GM21529 (cell line): Measurements from ENCODE around the gene POLR2L.

Experiments
- ATAC-seq: cut with Tn5 transposase; IDR thresholded peaks from one replicate; pipeline ENCODE4 v1.9.1; 2021; ENCODE audit not compliant: unreplicated experiment

POLR2L gene

DNA sequence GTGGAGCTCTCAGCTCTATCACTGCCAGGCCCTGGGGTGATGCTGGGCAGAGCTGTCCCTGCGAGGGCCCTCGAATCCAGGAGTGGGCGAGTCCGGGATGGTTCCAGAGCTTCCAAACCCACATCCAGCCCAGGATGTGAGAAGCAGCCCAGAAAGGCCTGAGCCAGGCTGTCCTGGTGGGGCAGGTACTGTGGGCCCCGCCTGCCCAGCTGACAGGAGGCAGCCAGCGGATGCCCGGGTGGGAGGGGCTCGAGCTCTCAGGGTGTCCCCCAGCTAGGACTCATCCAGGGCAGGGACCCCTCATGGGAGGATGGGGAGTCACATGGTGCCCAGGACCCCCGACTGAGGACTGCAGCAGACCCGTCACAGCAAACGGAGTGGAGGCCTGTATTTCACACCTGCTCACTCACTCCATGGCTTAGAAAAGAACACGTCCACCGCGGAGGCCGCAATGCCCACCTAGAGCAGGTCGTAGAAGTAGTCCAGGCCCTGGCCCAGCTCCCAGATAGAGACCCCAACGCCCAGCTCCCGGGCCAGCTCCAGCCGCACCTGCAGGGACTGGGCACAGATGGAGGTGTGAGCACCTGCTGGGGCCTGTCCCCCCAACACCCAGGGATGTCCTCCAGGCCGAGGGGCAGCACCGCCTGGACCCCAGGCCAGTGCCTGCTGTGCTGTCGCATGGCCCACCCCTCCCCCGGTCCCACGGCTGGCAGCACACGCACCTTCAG lies 27.2 kb upstream of the POLR2L start:
- no peak for ATAC-seq

- ATAC-seq, result no peak
These were observed 26.5 kb upstream of the POLR2L start for GRCh38 chr11:868802-869201.

GRCh38 chr11:868394-868793 lies 26.1 kb upstream of the POLR2L start:
- ATAC-seq, result no peak

- ATAC-seq, result no peak
These were observed 25.6 kb upstream of the POLR2L start for GRCh38 chr11:867856-868358.

DNA sequence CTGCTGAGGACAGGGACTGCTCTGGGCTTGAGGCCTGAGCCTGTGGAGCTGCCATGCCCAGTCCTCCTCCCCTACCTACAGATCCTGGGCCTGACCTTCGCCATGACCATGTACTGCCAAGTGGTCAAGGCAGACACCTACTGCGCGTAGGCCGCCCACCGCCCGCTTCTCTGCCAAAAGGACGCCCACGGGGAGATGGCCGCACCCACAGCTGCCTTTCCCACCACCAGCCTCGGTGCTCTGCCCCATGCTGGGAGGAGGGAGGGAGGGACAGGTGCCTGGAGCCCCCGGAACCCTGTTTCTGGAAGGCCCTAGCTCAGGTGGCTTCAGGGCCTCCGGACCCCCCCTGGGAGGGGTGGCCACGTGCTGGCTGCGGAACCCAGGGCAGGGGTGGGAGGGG lies 24.2 kb upstream of the POLR2L start:
- ATAC-seq, result no peak

DNA sequence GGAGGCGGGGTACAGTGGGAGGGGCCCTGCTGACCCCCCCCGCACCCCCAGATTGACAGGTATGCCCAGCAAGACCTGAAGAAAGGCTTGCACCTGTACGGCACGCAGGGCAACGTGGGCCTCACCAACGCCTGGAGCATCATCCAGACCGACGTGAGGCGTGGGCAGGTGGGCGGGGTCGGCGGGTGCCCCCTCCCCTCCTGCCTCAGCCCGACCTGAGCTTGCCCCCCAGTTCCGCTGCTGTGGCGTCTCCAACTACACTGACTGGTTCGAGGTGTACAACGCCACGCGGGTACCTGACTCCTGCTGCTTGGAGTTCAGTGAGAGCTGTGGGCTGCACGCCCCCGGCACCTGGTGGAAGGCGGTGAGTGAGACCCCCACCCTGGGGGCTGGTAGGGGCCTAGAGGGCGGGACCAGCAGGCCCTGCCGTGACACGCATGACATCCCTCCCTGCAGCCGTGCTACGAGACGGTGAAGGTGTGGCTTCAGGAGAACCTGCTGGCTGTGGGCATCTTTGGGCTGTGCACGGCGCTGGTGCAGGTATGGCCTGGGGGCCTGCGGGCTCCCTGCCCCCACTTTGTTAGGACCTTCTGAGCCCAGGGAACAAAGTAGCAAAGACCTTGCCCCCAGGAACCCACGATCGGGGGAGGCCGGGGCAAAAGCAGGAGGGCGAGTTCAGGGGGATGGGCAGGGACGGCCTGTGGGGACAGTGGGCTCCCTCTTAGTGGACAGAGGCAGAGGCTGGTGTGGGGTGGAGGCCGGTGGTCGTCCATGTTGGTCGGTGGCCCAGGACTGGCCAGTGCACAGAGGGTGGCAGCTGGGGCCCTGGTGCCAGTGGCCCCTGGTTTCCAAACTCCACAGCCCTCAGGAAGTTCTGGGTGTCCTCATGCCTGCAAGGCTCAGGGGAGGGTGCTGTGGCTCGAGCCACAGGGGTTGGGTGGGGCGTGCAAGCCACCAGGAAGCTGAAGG lies 23.4 kb upstream of the POLR2L start:
- no peak for ATAC-seq

- ATAC-seq, result no peak
These were observed 22.6 kb upstream of the POLR2L start for GRCh38 chr11:864898-865297.

- ATAC-seq, result no peak
These were observed 21.8 kb upstream of the POLR2L start for GRCh38 chr11:863910-864827.

DNA sequence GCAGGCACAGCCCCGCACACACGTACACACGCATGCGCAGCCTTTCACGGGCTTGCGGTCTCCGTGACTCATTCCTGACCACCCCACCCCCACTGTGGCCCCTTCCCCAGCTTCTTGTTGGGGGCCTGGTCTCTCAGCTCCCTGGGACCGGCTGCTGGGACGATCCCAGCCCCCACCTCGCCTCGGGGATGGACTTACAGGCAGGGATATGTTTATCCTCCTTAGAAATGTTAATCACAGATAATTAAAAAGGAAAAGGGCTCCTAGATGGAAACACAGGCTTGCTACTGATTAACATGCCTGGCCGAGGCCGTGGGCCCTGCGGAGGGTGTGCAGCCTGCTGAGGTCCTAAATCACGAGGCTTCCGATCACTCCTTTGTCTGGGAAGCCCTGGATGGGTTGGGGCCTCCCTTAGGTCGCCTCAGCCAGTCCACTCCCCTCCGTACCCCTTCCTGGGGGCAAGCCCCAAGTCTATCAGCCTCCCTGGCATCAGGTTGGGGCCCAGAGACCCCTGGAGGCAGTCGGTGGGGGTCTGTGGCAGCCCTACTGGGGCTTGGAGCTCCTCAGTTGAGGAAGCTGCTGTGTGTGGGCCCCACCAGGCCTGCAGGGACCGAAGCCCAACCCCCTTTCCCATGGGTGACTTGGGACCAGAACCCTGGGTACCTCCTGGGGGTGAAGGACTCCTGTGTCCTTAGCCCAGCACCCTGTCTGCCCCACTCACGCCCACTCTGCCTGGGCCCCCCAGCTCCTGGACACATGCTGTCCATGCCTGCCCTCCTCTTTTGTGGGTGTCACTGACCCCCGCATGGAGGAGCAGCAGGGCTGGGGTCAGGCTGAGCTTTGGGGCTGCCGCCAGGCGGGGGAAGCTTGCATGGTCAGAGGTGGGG lies 20.9 kb upstream of the POLR2L start:
- ATAC-seq, result no peak

- no peak for ATAC-seq
These were observed 20.3 kb upstream of the POLR2L start for GRCh38 chr11:862696-863022.

GRCh38 chr11:862081-862661 lies 19.8 kb upstream of the POLR2L start:
- ATAC-seq, result no peak

- ATAC-seq, result no peak
These were observed 18.8 kb upstream of the POLR2L start for GRCh38 chr11:861105-861479.

GRCh38 chr11:860234-861104 lies 18.1 kb upstream of the POLR2L start:
- ATAC-seq, result no peak

- no peak for ATAC-seq
These were observed 17.2 kb upstream of the POLR2L start for GRCh38 chr11:859394-860131.

DNA sequence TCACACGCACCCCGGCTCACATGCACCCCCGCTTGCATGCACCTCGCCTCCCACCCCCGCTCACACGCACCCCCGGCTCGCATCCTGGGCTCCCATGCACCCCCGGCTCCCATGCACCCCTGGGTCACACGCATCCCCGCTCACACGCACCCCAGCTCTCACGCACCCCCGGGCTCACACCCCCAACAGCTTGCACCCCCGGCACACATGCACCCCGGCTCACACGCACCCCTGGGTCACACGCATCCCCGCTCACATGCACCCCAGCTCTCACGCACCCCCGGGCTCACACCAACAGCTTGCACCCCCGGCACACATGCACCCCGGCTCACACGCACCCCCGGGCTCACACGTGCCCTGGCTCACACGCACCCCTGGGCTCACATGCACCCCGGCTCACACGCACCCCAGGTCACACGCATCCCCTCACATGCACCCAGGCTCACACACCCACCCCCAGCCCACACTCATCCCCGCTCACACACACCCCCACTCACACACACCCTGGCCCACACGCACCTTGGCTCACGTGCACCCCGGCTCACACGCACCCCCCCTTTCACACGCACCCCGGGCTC lies 16.5 kb upstream of the POLR2L start:
- no peak for ATAC-seq

- ATAC-seq, result no peak
These were observed 15.9 kb upstream of the POLR2L start for GRCh38 chr11:858053-858761.

GRCh38 chr11:856397-856796 lies 14.1 kb upstream of the POLR2L start:
- no peak for ATAC-seq
